Thyroid gland (tissue), 4 donors: ENCODE measurements around the gene MRPL36. TPM values are rescaled to one million over a fixed set of nuclear protein-coding genes. Genes with fewer than 3 reads are reported as not detected.

Experiments
- DNase-seq, 2 donors: peaks; one replicate each; pipeline ENCODE4 v3.0.0-alpha.2; 2019
- H3K27ac ChIP-seq, 3 donors: fragments of 200-600 bp; sonication (generic); 1 replicate in 2 of 3; 2 replicates in 1 of 3; pipeline ENCODE4 v1.5.1; 2016 to 2019; ENCODE audit warnings: mild to moderate bottlenecking in 1 of 3, moderate library complexity in 1 of 3
- H3K27me3 ChIP-seq: fragments of 200-600 bp; sonication (generic); one replicate; pipeline ENCODE4 v1.5.1; 2019
- H3K36me3 ChIP-seq, 2 donors: fragments of 200-600 bp; sonication (generic); one replicate each; pipeline ENCODE4 v1.5.1; 2016 to 2019
- H3K4me1 ChIP-seq, 2 donors: fragments of 200-600 bp; sonication (generic); one replicate each; pipeline ENCODE4 v1.5.1; 2017 to 2019
- H3K4me3 ChIP-seq, 3 donors: fragments of 200-600 bp; sonication (generic); replicated peaks in 1 of 3; 1 replicate in 2 of 3; 2 replicates in 1 of 3; pipeline ENCODE4 v1.5.1; 2016; ENCODE audit warnings: mild to moderate bottlenecking in 1 of 3
- H3K9me3 ChIP-seq: fragments of 200-600 bp; sonication (generic); one replicate; pipeline ENCODE4 v1.5.1; 2017
- POLR2A ChIP-seq, 2 donors: fragments of 450-650 bp; IDR thresholded peaks; one replicate each; pipeline ENCODE4 v1.6.1; 2017; ENCODE audit warnings: antibody characterized with exemption in 2 of 2, mild to moderate bottlenecking in 2 of 2, moderate library complexity in 1 of 2
- WGBS, 2 donors: methylation state at CpG; one replicate each; pipeline ENCODE4 v1.1.5; 2017; 5-methylcytosine and 5-hydroxymethylcytosine counted together
- intact Hi-C: fragments of 100-400 bp; cut with DNase I; formaldehyde crosslinking; loops from one replicate; pipeline ENCODE4 v1.15.1; 2023
- total RNA-seq, 4 donors: library from RNA; depleted of rRNA; stranded (reverse); fragments of >200 nt; gene quantifications; one replicate each; pipeline ENCODE4 v1.2.3, GENCODE V29; 2016
- TF ChIP-seq, protein P1 (sequence below), 6 experiments: fragments of 200-600 bp in 3 of 6; fragments of 450-650 bp in 3 of 6; sonication (generic) in 3 of 6; IDR thresholded peaks; one replicate each; pipeline ENCODE4 v1.5.1; 2016 to 2019; ENCODE audit warnings: antibody characterized with exemption in 6 of 6, mild to moderate bottlenecking in 2 of 6, inconsistent platforms in 1 of 6, moderate library complexity in 1 of 6

MRPL36 gene
- total RNA-seq, 4 donors from 2014 or later, result 10.4 to 41.7 (median 33.6) TPM

DNA sequence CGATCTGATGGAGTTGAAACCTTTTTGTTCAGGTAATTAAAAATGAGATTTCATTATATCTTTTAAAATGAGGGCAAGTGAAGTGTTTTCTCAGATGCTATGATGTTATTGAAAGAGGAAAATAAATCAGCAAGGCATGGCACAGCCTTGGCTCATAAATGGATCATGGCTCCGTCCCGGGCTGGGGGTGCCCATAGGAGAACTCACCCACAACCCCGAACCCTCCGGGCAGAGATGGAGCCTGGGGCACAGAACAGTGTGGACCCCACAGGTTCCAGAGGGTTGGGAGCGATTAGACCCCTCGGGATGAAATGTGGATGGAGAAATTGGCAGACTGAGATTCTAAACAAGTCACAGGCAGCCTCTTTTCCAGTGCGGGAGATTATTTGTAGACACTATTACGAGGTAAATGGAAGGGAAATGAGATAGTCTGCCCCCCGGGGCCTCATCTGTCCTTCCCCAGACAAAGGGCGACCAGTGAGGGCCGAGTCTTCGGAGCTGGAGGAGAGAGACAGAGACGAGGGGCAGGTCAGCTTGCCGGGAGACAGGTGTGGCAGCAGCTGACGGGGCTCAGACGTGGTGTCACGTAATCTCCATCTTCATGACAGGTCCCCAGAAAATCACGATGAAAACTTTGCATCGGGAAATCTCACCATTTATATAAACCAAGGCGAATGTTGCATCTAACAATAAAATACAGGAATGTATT, 35.2 kb upstream of the MRPL36 start:
- TF ChIP-seq, protein P1, sequence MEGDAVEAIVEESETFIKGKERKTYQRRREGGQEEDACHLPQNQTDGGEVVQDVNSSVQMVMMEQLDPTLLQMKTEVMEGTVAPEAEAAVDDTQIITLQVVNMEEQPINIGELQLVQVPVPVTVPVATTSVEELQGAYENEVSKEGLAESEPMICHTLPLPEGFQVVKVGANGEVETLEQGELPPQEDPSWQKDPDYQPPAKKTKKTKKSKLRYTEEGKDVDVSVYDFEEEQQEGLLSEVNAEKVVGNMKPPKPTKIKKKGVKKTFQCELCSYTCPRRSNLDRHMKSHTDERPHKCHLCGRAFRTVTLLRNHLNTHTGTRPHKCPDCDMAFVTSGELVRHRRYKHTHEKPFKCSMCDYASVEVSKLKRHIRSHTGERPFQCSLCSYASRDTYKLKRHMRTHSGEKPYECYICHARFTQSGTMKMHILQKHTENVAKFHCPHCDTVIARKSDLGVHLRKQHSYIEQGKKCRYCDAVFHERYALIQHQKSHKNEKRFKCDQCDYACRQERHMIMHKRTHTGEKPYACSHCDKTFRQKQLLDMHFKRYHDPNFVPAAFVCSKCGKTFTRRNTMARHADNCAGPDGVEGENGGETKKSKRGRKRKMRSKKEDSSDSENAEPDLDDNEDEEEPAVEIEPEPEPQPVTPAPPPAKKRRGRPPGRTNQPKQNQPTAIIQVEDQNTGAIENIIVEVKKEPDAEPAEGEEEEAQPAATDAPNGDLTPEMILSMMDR (IDR thresholded peaks at IDR 0.05), result no peak
- no peak for TF ChIP-seq POLR2A (IDR thresholded peaks at IDR 0.05)
- no peak overlapping the region for H3K4me3 ChIP-seq
- intact Hi-C loops, result no loop called here
- H3K9me3 ChIP-seq, result no peaks in the 10 kb centered on the region
- WGBS, 2 donors, result 62 to 63% methylated on average over 21 of the region's 21 CpGs
- H3K36me3 ChIP-seq, result no peaks in the 10 kb centered on the region
- no peaks in the 10 kb centered on the region for H3K4me1 ChIP-seq
- H3K27me3 ChIP-seq, result no peaks in the 10 kb centered on the region
- no peak overlapping the region for H3K27ac ChIP-seq
- no peak for DNase-seq

DNA sequence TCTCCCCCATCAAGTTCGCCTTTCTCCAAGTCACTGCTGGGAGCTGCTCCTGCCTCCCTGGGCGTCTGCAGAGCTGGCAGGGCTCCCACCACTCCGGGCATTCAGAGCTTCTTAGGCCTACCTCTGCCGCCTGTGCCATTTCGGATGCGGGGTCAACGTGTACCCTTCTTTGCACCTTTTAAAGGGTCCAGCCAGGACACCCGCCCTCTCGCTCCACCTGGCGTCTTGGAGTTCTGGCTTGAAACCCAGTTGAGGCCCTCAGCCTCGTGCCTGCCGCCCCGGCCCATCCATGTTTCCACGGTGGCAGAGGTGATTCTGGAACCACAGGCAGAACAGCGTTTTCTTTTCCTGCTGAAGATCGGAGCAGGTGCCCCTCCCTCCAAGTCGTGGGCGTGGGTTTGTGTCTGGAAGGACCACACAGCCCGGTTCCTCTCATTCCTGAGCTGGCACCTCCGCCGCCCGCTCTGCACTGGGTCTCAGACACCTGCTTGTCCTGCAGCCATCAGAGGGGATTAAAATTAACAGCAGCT, 34.5 kb upstream of the MRPL36 start:
- Histone ChIP-seq H3K4me1 (no peaks in the 10 kb centered on the region), H3K27ac (no peak overlapping the region), H3K4me3 (no peak overlapping the region), H3K27me3 (no peaks in the 10 kb centered on the region), H3K9me3 (no peaks in the 10 kb centered on the region), H3K36me3 (no peaks in the 10 kb centered on the region)
- DNase-seq, result no peak
- WGBS, 2 donors, result 72 to 77% methylated on average over 18 to 22 of the region's 22 CpGs
- no peak for TF ChIP-seq POLR2A (IDR thresholded peaks at IDR 0.05)
- TF ChIP-seq, protein P1 (IDR thresholded peaks at IDR 0.05), result no peak
- intact Hi-C loops, result no loop called here

DNA sequence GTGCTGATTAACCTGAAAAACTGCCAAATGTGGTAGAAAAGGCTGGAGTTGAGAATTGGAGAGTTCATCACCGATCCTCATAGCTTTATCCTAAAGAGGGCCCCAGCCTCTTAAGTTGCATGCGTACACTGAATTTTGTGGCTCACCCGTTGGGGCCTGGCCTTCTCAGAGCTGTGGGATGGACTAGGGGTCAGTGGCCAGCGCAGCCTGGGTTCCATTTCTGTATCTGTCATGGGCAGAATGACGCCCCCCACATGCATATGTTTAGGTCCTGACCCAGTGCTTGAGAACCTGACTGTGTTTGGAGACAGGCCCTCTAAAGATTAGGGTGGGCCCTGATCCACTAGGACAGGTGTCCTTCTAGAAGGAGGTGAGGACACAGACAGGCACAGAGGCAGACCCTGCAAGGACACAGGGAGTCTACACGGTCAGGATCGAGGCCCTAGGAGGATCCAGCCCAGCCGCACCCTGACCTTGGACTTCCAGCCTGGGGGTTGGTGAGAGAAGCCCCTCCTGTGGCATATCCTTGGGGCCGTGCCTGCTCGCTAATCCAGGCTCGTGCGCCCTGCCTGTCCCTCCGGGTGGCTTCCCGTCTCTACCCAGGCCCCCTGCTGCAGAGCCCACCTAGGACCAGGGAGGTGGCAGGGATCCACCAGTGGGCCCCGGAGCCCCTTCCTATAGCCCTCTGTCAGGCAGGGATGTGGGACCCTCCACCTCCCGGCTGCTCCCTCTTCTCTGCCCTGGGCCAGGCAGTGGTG, 33.8 kb upstream of the MRPL36 start:
- intact Hi-C loops, result no loop called here
- no peaks in the 10 kb centered on the region for H3K4me1 ChIP-seq
- no peak for DNase-seq
- 89 to 90% methylated on average over 10 to 15 of the region's 16 CpGs for WGBS, 2 donors
- TF ChIP-seq, protein P1 (IDR thresholded peaks at IDR 0.05), result no peak
- TF ChIP-seq POLR2A (IDR thresholded peaks at IDR 0.05), result no peak
- no peaks in the 10 kb centered on the region for H3K27me3 ChIP-seq
- H3K4me3 ChIP-seq, result no peak overlapping the region
- no peaks in the 10 kb centered on the region for H3K9me3 ChIP-seq
- no peaks in the 10 kb centered on the region for H3K36me3 ChIP-seq
- no peak overlapping the region for H3K27ac ChIP-seq

DNA sequence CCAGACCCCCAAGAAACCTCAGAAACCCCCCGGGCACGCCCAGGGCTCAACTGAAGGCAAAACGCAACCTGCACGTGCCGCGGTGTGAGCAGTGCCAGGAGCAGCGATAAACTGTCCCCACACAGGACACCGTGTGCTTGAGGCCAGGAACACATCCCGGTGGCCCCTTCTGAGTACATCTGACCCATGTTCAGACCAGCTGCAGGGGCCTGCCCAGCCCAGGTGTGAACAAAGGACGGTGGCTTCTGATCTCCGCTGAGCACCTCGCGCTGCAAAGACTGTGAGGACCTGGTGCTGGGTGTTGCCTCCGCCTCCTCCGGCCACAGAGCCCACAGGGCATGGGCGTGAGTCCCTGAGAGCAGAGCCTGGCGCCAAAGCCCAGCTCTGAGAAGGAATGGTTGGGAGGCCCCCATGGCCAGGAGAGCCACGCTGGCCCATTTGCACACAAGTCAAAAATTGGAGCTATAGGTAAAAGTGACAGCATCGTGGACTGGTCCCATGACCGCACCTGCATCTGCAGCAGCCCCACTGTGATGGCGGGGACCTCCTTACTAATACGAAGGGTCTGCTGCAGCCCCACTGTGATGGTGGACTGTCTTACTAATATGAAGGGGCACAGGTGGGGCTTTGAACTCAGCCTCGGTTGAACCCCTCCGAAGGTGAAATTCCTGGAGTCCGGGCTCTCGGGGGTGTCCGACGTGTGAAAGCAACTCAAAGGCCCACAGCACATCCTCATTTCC, 33.0 kb upstream of the MRPL36 start:
- WGBS, 2 donors, result 72% methylated on average over 17 to 24 of the region's 28 CpGs
- Histone ChIP-seq H3K4me3 (no peak overlapping the region), H3K27ac (no peak overlapping the region), H3K4me1 (no peaks in the 10 kb centered on the region), H3K27me3 (no peaks in the 10 kb centered on the region), H3K9me3 (no peaks in the 10 kb centered on the region), H3K36me3 (no peaks in the 10 kb centered on the region)
- TF ChIP-seq POLR2A (IDR thresholded peaks at IDR 0.05), result no peak
- TF ChIP-seq, protein P1 (IDR thresholded peaks at IDR 0.05), result no peak
- intact Hi-C loops, result no loop called here
- DNase-seq, result no peak
